Astrocyte (in vitro differentiated cells and primary cell): ENCODE results near the gene CUEDC1.

Source experiments
- EZH2 ChIP-seq: IDR thresholded peaks from 2 replicates; pipeline ENCODE4 v1.6.1; 2012; ENCODE audit warnings: mild to moderate bottlenecking, low read length, inconsistent platforms; ENCODE audit not compliant: insufficient read depth
- TF ChIP-seq, protein P1 (sequence below): IDR thresholded peaks from 2 replicates; pipeline ENCODE4 v1.5.1; 2011; ENCODE audit warnings: low read depth, mild to moderate bottlenecking, inconsistent platforms, low read length, moderate library complexity; ENCODE audit not compliant: insufficient read depth

DNA sequence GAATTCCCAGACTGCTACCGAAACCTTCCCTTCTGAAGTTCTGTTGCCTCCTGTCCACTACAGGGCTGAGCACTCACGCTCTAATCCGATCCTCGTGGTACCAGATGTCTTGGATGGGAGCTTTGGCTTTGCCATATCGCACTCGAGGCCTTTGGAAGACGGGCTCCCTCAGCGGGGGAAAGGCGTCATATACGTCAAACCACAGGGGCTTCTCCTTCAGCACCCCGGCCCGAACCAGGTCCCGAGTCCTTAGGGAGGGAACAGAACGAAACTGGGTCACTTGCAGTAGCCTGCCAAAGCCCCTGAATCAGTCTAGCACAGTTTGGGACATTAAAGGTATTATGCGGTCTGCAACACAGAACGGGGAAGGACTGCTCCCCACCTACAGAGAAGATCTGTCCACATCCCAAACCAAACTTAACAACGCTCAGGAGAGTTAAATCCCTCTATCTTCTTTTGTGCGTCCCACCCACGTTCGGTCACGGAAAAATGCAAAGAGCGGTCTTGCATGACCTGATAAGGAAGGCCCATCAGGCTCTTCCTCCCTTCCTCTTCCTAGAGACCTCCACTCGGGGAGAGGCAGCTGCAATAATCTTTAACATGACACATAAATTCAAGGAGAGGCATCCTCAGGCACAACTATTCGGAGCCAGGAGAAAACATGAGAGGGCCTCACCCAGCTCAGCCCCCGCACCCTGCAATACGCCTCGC lies 105.9 kb downstream of the CUEDC1 start:
- TF ChIP-seq, protein P1, sequence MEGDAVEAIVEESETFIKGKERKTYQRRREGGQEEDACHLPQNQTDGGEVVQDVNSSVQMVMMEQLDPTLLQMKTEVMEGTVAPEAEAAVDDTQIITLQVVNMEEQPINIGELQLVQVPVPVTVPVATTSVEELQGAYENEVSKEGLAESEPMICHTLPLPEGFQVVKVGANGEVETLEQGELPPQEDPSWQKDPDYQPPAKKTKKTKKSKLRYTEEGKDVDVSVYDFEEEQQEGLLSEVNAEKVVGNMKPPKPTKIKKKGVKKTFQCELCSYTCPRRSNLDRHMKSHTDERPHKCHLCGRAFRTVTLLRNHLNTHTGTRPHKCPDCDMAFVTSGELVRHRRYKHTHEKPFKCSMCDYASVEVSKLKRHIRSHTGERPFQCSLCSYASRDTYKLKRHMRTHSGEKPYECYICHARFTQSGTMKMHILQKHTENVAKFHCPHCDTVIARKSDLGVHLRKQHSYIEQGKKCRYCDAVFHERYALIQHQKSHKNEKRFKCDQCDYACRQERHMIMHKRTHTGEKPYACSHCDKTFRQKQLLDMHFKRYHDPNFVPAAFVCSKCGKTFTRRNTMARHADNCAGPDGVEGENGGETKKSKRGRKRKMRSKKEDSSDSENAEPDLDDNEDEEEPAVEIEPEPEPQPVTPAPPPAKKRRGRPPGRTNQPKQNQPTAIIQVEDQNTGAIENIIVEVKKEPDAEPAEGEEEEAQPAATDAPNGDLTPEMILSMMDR, result no peak
- TF ChIP-seq EZH2, result no peak
